Adrenal gland (tissue), 5 donors: ENCODE results near the gene KCNMA1.

Experiments used
- POLR2A ChIP-seq, 2 donors: fragments of 450-650 bp; IDR thresholded peaks; one replicate each; pipeline ENCODE4 v1.6.1; 2017; ENCODE audit warnings: antibody characterized with exemption in 2 of 2, mild to moderate bottlenecking in 2 of 2, moderate library complexity in 1 of 2
- TF ChIP-seq, protein P1 (sequence below), 6 experiments: fragments of 450-650 bp in 4 of 6; fragments of 200-600 bp in 2 of 6; sonication (generic) in 1 of 6; IDR thresholded peaks; 1 replicate in 5 of 6; 2 replicates in 1 of 6; pipeline versions ENCODE4 v1.5.1 to v1.8.0; 2016 to 2021; ENCODE audit warnings: antibody characterized with exemption in 6 of 6, mild to moderate bottlenecking in 2 of 6, moderate library complexity in 1 of 6
- donor health status: DM: no; HTN: no; CAD: no.

DNA sequence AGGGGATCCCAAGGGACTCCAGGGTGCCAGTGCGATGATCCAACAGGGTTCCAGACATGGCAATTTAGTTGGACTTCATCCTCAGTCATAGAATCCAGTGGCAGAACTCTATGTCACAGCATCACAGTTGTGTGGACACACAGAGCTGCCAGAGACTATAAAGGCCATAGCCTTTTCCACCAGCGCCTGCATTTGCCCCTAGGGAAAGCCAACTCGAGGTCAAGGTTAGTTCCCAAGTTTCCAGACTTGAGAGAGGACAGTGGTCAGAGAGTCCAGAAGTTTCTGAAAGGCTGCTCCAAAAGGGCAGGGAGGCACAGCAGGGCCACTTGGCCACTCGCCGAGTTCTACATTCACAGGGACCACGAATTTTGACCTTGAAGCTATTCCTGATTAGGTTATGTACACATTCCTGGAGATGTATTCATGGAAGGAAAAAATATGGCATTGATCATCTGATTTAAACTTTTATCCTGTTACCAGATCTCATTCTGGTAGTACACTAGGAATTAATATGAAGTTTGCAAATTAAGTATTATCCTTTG, 170.1 kb downstream of the KCNMA1 start:
- TF ChIP-seq, protein P1, sequence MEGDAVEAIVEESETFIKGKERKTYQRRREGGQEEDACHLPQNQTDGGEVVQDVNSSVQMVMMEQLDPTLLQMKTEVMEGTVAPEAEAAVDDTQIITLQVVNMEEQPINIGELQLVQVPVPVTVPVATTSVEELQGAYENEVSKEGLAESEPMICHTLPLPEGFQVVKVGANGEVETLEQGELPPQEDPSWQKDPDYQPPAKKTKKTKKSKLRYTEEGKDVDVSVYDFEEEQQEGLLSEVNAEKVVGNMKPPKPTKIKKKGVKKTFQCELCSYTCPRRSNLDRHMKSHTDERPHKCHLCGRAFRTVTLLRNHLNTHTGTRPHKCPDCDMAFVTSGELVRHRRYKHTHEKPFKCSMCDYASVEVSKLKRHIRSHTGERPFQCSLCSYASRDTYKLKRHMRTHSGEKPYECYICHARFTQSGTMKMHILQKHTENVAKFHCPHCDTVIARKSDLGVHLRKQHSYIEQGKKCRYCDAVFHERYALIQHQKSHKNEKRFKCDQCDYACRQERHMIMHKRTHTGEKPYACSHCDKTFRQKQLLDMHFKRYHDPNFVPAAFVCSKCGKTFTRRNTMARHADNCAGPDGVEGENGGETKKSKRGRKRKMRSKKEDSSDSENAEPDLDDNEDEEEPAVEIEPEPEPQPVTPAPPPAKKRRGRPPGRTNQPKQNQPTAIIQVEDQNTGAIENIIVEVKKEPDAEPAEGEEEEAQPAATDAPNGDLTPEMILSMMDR (IDR thresholded peaks at IDR 0.05): no peak
- no peak for TF ChIP-seq POLR2A (IDR thresholded peaks at IDR 0.05)
